CD4-positive, alpha-beta T cell treated with Interferon gamma for 1 hour (primary cell): Measurements from ENCODE around the gene DCDC2C.

Experiments used
- DNase-seq: peaks from one replicate; pipeline ENCODE4 v3.0.0-alpha.2; 2020

Gene DCDC2C

DNA sequence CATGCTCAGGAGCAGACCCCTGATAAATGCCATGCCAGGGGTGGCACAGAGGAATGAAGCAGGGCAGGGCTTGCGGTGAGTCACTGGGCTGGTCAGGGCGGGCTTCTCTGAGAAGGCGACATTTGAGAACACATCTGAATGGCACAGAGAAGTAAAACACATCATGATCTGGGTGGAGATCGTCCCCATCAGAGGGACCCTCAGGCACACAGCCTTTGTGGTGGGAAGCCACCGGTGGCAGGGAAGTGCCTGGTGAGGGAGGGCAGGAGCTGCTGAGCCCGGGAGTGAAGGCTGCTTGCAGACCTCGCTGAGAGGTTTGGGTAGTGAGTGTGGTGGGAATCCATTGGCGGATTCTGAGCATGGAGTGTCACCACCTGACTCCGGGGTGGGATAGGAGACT, 44.5 kb downstream of the DCDC2C start:
- no peak for DNase-seq

DNA sequence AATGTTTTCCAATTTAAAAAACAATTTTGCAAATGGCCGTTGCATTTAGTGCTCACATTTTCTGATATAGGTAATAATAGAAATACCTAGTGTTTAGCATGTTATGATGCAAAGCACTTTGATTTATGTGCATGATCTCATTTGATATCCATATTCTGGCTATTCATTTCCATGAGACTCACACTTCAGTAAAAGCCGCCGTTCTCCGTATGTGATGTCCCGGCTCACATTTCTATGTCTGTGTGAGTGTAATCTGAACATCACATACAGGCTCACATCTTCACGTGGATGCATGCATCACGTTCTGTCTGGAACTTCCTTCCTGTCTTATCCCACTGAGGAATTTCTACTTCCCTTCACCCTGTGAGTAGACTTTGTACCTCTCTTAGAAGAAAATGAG, 45.8 kb downstream of the DCDC2C start:
- DNase-seq, result no peak

DNA sequence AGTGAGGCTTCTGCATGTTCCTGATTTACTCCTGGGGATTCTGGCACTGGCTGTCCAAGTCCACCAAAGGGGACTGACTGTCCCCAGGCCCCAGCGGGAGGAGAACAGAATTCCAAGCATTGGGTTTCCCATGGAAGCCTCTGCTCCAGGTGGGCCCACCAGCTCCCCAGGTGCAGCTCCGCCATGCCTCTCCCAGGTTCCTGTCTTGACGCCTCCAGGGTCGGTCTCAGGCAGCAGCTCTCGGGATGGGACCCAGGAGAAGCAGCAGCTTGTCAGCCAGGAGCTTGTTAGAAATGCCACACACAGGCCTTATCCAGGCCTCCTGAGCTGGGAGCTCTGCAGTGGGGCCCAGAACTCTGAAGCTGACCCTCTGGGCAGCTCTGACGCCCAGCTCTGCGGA, 47.9 kb downstream of the DCDC2C start:
- DNase-seq, result no peak

DNA sequence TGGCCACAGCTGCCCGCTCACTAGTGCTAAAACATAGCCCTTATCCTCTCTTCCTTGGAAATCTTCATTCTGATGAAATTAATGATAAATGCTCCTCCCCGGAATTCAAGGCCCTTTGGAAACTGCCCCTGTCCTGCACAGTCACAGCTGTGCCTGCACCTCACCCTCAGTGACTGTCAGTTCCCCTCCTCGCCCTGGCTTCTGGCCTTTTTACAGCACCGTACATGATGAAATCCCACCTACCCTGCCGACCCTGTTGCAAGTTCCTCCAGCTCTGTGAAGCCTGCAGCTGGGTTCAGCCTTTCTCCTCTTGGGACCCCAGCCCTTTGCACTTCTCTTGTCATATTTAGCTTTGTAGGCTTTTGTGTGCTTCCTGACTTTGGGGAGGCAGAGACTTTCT, 48.4 kb downstream of the DCDC2C start:
- no peak for DNase-seq

DNA sequence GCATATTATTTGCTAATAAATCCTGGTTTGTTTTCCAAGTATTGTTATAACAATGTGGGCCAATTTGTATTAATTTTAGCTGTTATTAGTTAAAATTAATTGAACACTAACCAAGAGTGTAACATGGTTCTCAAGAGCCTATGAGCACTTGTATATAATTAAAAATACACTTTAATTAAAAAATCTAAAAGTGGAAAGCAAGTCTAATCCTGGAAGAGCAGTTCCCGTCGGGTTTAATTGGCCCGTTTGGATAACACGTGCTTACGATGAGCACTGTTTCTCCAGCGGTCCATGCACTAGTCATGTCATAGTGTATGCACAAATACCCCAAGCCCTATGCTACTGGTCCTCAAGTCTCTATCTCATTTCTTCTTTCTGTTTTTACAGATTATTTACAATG, 49.0 kb downstream of the DCDC2C start:
- no peak for DNase-seq

DNA sequence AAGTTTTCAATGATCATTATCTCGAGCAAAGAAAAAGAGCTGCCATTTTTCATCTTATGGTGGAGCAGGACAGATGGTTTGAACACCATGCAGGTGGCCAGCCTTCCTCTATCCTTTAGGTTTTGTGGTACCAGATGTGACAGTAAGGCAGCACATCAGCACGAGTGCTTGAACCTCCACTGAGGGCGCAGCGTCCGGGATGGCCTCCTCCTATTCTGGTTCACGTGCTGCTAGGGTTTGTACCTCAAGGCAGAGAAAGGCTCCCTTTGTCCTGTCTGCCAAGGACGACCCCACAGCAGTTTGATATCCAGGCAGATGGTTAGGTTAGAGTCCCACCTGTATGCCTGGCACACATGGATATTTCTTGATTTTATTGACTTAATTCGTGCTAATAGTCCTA, 50.2 kb downstream of the DCDC2C start:
- DNase-seq, result no peak

DNA sequence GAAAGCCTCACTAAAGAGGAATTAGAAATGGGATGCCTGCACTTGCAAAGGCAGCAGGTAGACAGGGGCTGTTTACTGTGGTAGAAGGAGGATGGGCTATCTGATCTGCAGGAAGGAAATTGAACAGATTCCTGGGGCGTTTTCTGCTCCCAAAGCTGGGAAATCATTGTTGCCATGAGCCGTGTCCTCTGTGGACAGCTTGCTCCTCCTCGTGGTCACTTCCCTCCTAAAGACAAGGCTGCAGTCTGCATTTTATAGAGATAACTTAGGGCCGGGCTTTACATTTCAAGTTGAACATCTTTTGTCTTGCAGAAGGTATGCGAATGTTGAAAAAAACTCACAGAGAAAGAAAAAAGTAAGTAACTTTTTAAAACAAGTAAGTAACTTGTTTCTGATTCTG, 50.9 kb downstream of the DCDC2C start:
- no peak for DNase-seq

DNA sequence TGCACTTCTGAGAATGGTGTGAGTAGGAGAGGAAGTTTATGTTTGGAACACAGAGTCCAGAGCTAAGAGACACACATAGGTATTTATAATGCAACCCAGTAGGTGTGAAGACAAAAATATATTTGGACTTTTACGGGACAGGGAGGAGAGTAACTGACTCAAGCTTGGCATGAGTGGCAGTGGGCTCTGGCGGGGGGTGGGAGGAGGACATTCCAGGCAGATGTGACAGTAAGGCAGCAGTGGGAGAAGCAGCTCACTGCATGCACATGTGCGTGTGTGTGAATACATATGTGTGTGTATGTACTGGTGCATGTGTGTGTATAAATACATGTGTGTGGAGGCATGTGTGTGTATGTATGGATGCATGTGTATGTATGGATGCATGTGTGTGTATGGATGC, 51.4 kb downstream of the DCDC2C start:
- DNase-seq, result no peak

DNA sequence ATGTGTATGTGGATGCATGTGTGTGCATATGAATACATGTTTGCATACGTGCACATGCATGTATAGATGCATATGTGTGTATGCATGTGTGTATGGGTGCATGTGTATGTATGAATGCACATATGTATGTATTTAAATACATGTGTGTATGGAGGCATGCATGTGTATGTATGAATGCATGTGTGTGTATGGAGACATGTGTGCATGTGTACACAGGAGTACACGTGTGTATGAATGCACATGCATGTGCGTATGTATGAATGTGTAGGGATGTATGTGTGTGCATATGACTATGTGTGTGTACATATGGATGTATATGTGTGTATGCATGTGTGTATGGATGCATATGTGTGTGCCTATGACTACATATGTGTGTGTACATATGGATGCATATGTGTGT, 51.9 kb downstream of the DCDC2C start:
- no peak for DNase-seq

DNA sequence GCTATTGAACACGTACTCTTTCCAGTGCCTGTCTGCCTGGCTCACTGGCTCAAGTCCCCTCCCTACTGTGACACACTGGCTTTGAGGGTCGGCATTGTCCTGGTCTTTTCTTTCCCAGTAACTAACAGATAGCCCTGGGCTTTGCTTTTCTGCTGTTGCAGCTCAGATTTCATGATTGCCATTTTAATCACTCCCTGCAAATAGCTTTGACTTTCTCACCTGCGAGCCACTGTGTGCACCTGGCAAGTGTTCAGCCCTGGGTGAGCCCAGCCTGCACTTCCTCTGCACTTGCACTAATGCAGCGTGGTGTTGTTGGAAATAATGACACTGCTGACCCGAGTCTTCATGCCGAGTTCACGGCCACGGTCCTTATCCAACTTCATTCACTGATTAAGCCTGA, 52.9 kb downstream of the DCDC2C start:
- no peak for DNase-seq

DNA sequence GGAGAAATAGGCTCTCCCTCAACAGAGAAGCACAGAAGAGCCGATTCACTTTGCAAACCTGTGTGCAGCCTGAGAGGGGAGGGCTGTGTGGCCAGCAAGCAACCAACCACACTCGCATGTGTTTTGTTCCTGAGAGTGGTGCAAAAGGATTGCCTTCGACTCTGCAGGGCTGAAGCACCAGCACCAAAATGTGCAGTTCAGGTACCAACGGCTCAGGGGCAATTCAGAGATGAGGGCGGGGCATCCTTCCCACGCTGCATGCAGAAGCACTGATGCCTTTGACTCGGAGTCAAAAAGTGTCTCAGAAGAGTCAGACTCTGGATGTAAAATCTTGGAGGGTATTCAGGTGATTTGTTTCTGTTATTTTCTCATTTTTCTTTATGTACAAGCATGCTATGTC, 55.5 kb downstream of the DCDC2C start:
- DNase-seq, result no peak

DNA sequence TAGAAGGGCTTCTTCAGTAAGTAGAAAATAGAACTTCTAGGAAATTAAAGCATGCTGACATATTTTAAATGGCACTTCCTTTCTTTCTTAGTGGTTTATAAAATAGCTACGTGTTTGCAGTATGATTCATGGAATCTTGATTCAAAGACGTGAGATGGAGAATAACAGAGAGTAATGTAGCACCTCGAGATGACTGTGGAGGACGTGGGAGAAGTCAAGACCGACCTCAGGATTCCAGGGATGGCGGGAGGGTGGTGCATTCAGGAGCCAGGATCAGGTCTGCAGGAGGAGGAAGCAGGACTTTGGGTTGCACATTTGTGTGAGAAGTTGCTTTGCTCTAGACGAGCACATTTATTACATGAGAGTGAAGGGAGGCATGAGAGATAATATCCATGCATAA, 56.0 kb downstream of the DCDC2C start:
- DNase-seq, result no peak

DNA sequence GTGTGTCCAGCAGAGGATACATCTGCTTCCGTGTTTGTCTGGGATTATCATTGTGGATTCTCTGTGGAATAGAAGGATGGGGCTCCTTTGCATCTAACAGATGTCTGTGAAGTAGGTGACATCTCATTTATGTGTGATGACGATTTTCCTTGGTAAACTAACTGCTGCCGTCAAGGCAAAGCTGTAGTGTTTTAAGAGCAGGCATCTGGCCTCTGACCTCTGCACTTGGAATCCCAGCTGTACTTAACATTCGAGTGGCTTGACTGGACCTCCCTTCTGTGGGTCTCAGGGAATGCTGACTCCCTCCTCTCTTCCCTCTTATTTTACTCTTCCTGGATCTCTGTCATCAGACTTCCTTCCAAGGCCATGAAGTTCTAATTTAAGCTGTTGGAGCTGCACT, 56.4 kb downstream of the DCDC2C start:
- no peak for DNase-seq

DNA sequence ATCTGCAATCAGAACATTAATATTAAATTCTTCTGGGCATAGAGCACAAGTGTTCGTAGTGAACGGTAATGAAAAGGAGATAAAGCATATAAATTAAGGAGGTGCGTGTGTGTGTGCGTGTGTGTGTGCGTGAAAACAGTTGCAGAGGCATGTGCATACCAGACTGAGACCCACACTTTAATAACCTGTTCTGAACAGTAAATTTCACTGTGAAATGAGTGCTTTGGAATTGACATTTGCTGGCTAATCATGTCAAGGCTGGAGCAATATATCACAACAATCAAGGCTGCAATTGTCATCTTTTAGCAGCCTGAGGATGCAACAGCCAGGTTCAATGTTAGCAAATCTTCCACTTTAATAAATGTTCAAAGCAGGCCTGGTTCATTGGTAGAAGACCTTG, 57.9 kb downstream of the DCDC2C start:
- no peak for DNase-seq

DNA sequence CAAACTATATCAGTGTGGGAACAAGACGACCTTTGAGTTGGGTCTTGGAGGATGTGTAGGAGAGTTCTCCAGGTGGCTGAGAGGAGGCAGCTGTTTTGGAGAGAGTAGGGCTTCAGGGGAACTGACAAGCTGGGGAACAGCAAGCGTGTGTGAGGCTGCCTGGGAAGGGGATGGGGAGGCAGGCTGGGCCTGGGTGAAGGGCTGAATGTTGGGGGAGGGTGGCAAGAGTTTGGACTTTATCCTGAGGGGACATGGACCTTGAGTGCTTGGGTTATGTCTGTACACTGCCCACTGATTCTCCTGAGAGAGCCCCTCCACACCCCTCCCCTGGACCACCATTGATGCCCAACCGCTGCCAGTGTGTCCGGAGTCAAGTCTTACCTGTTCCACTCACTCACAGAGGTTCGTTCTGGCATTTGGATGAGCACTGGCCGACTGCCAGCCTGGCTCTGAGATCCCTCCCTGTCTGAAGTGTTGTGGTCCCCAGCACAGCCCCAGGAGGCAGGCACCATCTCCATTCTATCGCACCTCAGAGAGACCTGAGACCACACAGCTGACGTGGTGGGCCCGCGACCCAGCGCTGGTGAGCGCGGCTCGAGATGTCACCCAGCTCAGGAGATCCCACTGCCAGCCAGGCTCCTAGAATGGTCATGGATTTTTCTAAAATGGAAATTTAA, 59.5 kb downstream of the DCDC2C start:
- DNase-seq, result no peak

DNA sequence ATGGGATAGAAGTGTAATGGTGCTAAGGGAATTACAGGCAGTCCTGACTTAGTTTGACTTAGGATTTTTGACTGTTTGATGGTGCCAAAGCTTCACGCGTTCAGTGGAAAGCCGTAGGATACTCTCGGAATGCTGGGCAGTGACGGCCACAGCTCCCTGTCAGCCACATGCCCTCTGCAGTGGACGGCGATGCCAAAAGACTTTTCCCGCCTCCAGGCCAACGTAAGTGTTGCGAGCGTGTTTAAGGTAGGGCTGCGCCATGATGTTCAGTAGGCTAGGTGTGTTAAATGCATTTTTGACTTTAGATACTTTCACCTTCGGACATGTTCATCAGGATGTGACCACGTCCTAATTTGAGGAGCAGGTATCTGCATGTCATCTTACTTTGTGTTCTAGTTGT, 63.4 kb downstream of the DCDC2C start:
- no peak for DNase-seq

DNA sequence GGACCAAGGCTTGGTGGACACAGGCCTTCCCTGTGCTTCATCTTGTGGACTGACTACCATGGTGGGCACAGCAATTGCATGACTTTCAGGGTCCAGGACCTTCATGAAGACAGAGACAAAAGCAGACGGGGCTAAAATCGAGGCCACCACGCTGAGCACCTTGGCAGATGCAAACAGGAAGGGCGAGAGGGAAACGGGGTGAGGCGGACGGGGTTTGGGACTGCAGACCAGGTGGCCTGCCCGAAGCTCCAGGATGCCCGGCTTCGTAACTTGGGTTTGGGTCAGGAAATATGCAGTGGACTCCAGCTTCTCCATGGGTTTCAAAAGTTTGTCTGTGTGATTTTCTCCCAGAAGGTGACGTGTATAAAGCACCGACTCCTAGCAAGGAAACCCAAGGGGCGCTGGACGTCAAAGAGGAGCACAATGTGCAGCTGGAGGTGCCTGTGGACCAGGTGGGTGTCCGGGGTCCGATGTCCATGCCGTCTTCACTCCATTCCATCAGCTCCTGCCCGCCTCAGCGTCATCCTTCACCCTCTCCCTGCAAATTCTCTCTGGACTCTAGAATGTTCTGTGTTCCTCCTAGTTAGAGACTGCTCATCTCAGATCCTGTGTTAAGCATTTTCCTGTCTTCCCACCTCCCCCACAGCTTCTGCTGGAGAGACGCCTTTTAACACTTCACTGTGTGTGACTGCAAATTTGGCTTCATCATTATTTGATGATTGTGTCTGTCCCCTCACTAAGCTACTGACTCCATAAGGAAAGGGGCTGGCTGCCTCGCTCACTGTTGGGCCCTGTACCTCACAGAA, 65.8 kb downstream of the DCDC2C start:
- DNase-seq, result no peak

DNA sequence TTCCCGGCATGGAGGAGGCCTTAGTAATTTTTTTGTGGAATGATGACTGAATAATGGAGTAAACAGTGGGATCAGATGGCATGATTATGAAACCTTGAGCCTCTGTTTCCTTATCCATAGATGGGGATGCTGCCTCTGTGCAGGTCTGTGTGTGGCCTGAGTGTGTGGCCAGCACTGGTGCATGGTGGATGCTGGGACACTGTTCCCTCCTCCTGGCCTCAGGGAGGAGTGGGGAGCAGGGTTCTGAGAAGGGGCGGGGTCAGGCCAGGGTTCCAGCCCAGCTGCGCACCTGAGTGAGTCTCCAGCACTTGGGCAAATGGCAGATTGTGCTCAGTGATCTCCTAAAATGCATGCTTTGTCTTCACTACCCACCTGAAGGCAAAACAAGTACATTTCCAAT, 66.4 kb downstream of the DCDC2C start:
- no peak for DNase-seq

DNA sequence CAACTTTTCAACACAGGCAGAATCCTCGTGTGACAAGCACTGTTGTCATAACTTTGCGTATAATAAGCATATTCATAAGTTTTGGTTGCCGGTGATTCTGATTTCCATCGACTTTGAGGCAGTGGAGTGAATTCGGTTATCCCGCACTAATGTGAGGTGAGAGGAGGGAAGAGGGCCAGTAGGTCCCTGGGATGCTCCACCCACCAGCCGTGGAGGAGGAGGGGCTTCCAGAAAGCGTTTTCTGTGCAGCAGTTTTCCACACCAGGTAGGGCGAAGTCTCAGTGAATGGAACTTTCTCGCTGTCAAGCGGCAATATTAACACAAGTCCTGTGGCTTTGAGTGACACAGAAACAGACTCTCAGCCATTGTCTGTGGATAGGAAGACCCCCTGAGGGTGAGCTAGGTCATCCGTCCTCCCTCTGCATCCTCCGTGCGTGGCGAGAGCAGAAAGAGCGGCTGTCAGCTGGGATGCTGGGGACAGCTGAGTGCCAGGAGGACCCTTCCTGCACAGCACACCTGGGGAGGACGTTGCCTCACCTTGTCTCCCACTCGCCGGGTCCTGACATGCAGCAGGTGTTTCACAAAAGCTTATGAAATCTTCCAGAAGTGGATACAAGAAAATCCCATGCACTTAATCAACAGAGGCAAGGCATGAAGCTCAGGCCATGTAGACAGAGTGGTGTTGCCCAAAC, 67.5 kb downstream of the DCDC2C start:
- DNase-seq, result no peak

DNA sequence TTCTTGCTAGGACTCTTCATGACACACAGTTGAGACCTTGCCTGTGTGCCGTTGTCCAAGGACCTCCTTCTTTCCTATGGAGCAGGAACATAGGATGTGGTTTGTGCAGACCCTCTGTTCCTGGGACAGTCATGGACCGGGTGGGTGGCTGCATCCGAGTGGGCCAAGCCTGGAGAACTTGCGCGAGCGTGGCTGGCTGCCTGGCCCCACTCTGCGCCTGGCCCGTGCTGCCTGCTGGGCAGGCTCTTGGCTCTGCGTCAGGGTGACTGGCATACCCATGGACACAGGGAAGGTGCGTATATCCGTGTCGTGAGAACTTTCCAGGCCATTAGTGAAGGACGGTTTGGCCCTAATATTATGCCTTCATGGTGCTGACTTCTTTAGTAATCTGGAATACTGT, 68.2 kb downstream of the DCDC2C start:
- DNase-seq, result no peak

DNA sequence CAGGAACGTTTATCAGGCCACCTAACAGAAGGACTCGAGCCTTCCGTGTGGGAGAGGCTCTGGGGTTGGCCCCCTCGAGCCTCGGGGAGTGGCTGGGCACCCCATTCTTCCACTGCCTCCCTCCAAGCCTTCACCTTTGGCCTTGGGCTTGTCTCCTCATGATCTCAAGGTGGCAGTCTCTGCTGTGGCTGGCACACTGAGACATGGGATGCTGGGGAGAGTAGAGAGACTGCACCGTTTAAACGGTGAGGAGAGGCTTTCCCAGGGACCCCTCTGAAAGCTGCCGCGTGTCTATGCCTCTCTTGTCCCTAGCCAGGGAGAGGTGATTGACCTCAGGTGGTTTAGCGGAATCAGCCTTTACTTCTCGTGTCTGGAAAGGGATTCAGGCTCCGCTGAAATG, 71.0 kb downstream of the DCDC2C start:
- DNase-seq, result no peak

DNA sequence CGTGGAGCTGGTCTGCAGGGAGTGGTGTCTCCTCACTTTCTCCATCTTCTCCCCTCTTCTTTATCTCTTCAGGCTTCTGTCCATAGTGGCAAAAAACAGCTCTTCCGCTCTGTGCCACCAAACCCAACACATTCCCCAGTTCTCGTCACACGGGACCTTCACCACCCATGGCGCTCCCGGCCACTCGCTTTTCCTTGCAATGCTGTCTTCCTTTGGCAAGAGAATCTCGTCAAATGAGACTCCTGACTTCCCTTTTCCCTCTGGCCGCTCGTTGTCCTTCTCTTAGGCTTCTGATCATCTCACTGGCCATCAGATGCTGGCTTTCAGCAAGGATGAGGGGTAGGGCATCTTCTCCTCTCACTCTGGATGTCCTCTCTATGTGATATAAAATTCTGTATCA, 72.9 kb downstream of the DCDC2C start:
- DNase-seq, result no peak

DNA sequence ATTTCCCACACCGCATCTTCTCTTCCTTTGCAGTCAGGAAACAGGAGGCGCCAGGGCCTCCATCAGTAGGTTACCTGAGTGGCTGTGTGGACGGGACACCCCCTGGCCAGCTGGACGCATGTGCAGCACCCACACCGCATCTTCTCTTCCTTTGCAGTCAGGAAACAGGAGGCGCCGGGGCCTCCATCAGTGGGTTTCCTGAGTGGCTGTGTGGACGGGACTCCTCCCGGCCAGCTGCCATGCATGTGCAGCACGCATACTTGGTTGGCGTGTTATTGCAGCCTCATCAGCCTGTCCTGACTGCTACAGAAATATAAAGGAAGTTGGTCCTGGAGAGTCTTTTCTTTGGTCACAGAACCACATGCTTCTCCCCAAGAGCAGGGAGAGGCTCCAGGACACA, 74.6 kb downstream of the DCDC2C start:
- no peak for DNase-seq

DNA sequence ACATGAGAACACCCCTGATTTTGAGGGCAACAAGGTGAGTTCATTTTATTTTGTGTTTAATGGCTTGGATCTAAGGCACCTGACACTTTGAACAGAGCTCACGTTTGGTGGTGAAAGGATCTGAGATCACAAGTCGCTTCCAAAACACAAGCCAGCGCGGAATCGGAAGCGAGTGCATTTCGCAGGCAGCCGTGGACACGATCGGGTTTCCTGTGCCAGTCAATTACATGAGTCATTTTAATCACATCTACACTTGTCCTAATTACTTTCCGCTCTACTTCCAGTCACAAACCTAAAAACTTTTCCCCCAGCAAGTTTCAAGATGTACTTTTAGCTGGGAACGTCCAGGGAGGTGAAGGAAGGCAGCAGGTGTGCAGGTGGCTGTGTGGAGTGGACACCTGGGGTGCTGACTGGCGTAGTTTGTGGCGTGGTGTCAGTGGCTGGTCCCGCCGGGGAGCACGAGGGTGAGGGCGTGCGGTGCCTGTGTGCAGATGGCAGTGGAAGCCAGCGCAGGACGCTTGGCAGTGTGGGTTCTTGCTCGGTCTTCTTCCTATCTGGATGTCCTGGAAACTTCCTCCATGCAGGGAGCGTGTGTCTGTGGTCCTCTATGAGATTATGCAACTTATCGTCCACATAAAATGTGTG, 75.6 kb downstream of the DCDC2C start:
- DNase-seq, result no peak
